T-cell (primary cell): ENCODE measurements around the gene HES5. TPM values are rescaled to one million over a fixed set of nuclear protein-coding genes. Genes with fewer than 3 reads are reported as not detected.

Source experiments
- ATAC-seq, 4 experiments: fragments of 200-7000 bp in 3 of 4; fragments of 150-1000 bp in 1 of 4; cut with Tn5 transposase; replicated peaks in 1 of 4; 1 replicate in 3 of 4; 2 replicates in 1 of 4; pipeline ENCODE4 v1.10.0; 2021; ENCODE audit warnings: moderate library complexity in 3 of 4, mild to moderate bottlenecking in 2 of 4, moderate number of reproducible peaks in 1 of 4
- CTCF ChIA-PET, 2 donors: fragments of 300-600 bp; sonication (Branson Sonifier 250); formaldehyde crosslinking; loops; one replicate each; lab custom pipeline; 2022; ENCODE audit warnings: antibody characterized with exemption in 2 of 2; lab: Charles Lee
- POLR2A ChIA-PET, 2 donors: fragments of 300-600 bp; sonication (Branson Sonifier 250); formaldehyde crosslinking; loops; one replicate each; lab custom pipeline; 2022; ENCODE audit warnings: antibody characterized with exemption in 2 of 2; lab: Charles Lee
- DNase-seq, 35 experiments: peaks; one replicate each; pipeline versions ENCODE4 v3.0.0 to v3.0.0-alpha.2; 2013 to 2023
- H3K27ac ChIP-seq: one replicate; pipeline ENCODE4 v1.5.1; 2013; ENCODE audit warnings: low read length
- H3K27me3 ChIP-seq, 2 experiments: replicated peaks in 1 of 2; 1 replicate in 1 of 2; 2 replicates in 1 of 2; pipeline versions ENCODE4 v1.6.1 to v1.7.0; 2013; ENCODE audit warnings: low read length in 1 of 2, mixed read lengths in 1 of 2; ENCODE audit not compliant: control insufficient read depth in 2 of 2, insufficient read depth in 2 of 2; ENCODE audit errors: extremely low read depth in 1 of 2
- H3K36me3 ChIP-seq, 2 donors: 1 replicate in 1 of 2; 2 replicates in 1 of 2; pipeline versions ENCODE4 v1.6.1 to v1.7.0; 2013; ENCODE audit warnings: low read length in 1 of 2; ENCODE audit not compliant: control insufficient read depth in 2 of 2, insufficient read depth in 1 of 2; ENCODE audit errors: extremely low read depth in 1 of 2
- H3K4me1 ChIP-seq, 2 experiments: 1 replicate in 1 of 2; 2 replicates in 1 of 2; pipeline versions ENCODE4 v1.6.1 to v1.7.0; 2013; ENCODE audit warnings: low read length in 2 of 2, mixed read lengths in 1 of 2; ENCODE audit not compliant: insufficient read depth in 2 of 2, control insufficient read depth in 1 of 2; ENCODE audit errors: extremely low read depth in 1 of 2
- H3K4me3 ChIP-seq, 2 donors: 1 replicate in 1 of 2; 2 replicates in 1 of 2; pipeline versions ENCODE4 v1.5.1 to v1.7.0; 2013; ENCODE audit warnings: mild to moderate bottlenecking in 2 of 2, low read length in 1 of 2, moderate library complexity in 1 of 2; ENCODE audit not compliant: control insufficient read depth in 1 of 2; ENCODE audit errors: extremely low read depth in 1 of 2
- H3K9me3 ChIP-seq: 2 replicates; pipeline ENCODE4 v1.7.0; 2013
- H3K27ac Mint-ChIP-seq, 2 donors: one replicate each; pipeline ENCODE4 v1.8.0; 2020 to 2021; ENCODE audit warnings: mild to moderate bottlenecking in 2 of 2, mixed read lengths in 2 of 2
- H3K27me3 Mint-ChIP-seq, 2 donors: one replicate each; pipeline ENCODE4 v1.8.0; 2021 to 2022; ENCODE audit warnings: mixed read lengths in 2 of 2
- H3K36me3 Mint-ChIP-seq: one replicate; pipeline ENCODE4 v1.8.0; 2021; ENCODE audit warnings: mixed read lengths
- H3K4me1 Mint-ChIP-seq, 3 donors: one replicate each; pipeline ENCODE4 v1.8.0; 2020 to 2022; ENCODE audit warnings: mixed read lengths in 3 of 3, mild to moderate bottlenecking in 1 of 3
- H3K4me3 Mint-ChIP-seq, 3 donors: one replicate each; pipeline ENCODE4 v1.8.0; 2020 to 2022; ENCODE audit warnings: mild to moderate bottlenecking in 3 of 3, mixed read lengths in 3 of 3, moderate library complexity in 3 of 3
- H3K9me3 Mint-ChIP-seq, 3 donors: one replicate each; pipeline ENCODE4 v1.8.0; 2020 to 2022; ENCODE audit warnings: mixed read lengths in 3 of 3
- WGBS: methylation state at CpG from one replicate; pipeline ENCODE4 v1.1.5; 2013; ENCODE audit warnings: missing lambda C conversion rate; ENCODE audit not compliant: insufficient coverage; 5-methylcytosine and 5-hydroxymethylcytosine counted together
- total RNA-seq, 35 experiments: library from RNA in 6 of 35; stranded (reverse) in 6 of 35; fragments of 120-200 nt in 1 of 35; gene quantifications; one replicate each; pipeline versions ENCODE4 v1.2.1 to v1.2.4 and lab custom pipeline; 2013 to 2026

HES5 gene
- total RNA-seq, 5 donors from 2014 or later (not counting 1 experiment from before 2014, with no cell fraction given), result not detected

- no peak overlapping the region for H3K27ac ChIP-seq
- Mint-ChIP-seq H3K27ac (no peak overlapping the region), H3K4me3 (no peak overlapping the region), H3K27me3 (no peaks in the 10 kb centered on the region), H3K36me3 (peaks cover 4% of the 10 kb centered on the region), H3K9me3 (no peaks in the 10 kb centered on the region), H3K4me1 (peaks cover 0 to 6% (median 4%) of the 10 kb centered on the region in 3 donors)
- H3K9me3 ChIP-seq, result no peaks in the 10 kb centered on the region
- H3K4me3 ChIP-seq, result no peak overlapping the region
- CTCF ChIA-PET, result no interaction called here
- peak in 1 of 4 experiments; percentile 10 for ATAC-seq
- DNase-seq, result no peak
- no peaks in the 10 kb centered on the region for H3K27me3 ChIP-seq
- POLR2A ChIA-PET, result no interaction called here
- 89% methylated on average over 7 of the region's 12 CpGs for WGBS
- peaks cover 0 to 8% of the 10 kb centered on the region in 2 experiments for H3K4me1 ChIP-seq
- H3K36me3 ChIP-seq, result no peaks in the 10 kb centered on the region
Observed at GRCh38 chr1:2480986-2481364, 49.1 kb downstream of the HES5 start.

- peaks cover 0 to 8% of the 10 kb centered on the region in 2 experiments for H3K4me1 ChIP-seq
- no peaks in the 10 kb centered on the region for H3K9me3 ChIP-seq
- H3K4me3 Mint-ChIP-seq, result no peak overlapping the region
- WGBS, result 81% methylated on average over 18 of the region's 18 CpGs
- ATAC-seq (no peak), DNase-seq (no peak)
- H3K27ac Mint-ChIP-seq, result no peak overlapping the region
- no peaks in the 10 kb centered on the region for H3K27me3 Mint-ChIP-seq
- POLR2A ChIA-PET, result no interaction called here
- peaks cover 4% of the 10 kb centered on the region for H3K36me3 Mint-ChIP-seq
- no peaks in the 10 kb centered on the region for H3K9me3 Mint-ChIP-seq
- H3K27me3 ChIP-seq, result no peaks in the 10 kb centered on the region
- CTCF ChIA-PET, result no interaction called here
- H3K4me3 ChIP-seq, result no peak overlapping the region
- H3K4me1 Mint-ChIP-seq, result peaks cover 0 to 6% (median 4%) of the 10 kb centered on the region in 3 donors
- no peaks in the 10 kb centered on the region for H3K36me3 ChIP-seq
- H3K27ac ChIP-seq, result no peak overlapping the region
Observed at GRCh38 chr1:2480236-2480985, 49.7 kb downstream of the HES5 start.

- Mint-ChIP-seq H3K4me3 (no peak overlapping the region), H3K9me3 (no peaks in the 10 kb centered on the region)
- POLR2A ChIA-PET, result no interaction called here
Observed at GRCh38 chr1:2479618-2480017, 50.4 kb downstream of the HES5 start.

GRCh38 chr1:2479186-2479585, 50.9 kb downstream of the HES5 start:
- Mint-ChIP-seq H3K4me3 (no peak overlapping the region), H3K9me3 (no peaks in the 10 kb centered on the region), H3K27ac (no peak overlapping the region), H3K36me3 (peaks cover 3% of the 10 kb centered on the region), H3K27me3 (no peaks in the 10 kb centered on the region), H3K4me1 (peaks cover 0 to 4% (median 3%) of the 10 kb centered on the region in 3 donors)
- H3K27me3 ChIP-seq, result no peaks in the 10 kb centered on the region
- 78% methylated on average over 19 of the region's 20 CpGs for WGBS
- POLR2A ChIA-PET, result no interaction called here
- H3K9me3 ChIP-seq, result no peaks in the 10 kb centered on the region
- no peak for ATAC-seq
- CTCF ChIA-PET, result no interaction called here
- H3K36me3 ChIP-seq, result no peaks in the 10 kb centered on the region
- peaks cover 0 to 3% of the 10 kb centered on the region in 2 experiments for H3K4me1 ChIP-seq
- H3K27ac ChIP-seq, result no peak overlapping the region
- H3K4me3 ChIP-seq, result no peak overlapping the region
- DNase-seq, result no peak

More at GRCh38 chr1:2479618-2480017, 50.4 kb downstream of the HES5 start:
- no peaks in the 10 kb centered on the region for H3K9me3 ChIP-seq
- H3K4me1 ChIP-seq, result peaks cover 0 to 7% of the 10 kb centered on the region in 2 experiments
- DNase-seq (no peak), ATAC-seq (no peak)
- WGBS, result 93% methylated on average over 27 of the region's 28 CpGs
- H3K27ac ChIP-seq, result no peak overlapping the region
- H3K27me3 ChIP-seq, result no peaks in the 10 kb centered on the region
- Mint-ChIP-seq H3K36me3 (peaks cover 4% of the 10 kb centered on the region), H3K27ac (no peak overlapping the region), H3K4me1 (peaks cover 0 to 6% (median 4%) of the 10 kb centered on the region in 3 donors), H3K27me3 (no peaks in the 10 kb centered on the region)
- no peak overlapping the region for H3K4me3 ChIP-seq
- CTCF ChIA-PET, result no interaction called here
- no peaks in the 10 kb centered on the region for H3K36me3 ChIP-seq

Other genes with a start within 250 kb of the HES5 start
- gene MORN1, start 138.7 kb downstream of the HES5 start, total RNA-seq, result 10 to 100 TPM in 3 of 5 donors, 1 to 10 TPM in 2; 8.2 to 17.5 (median 13.2) TPM
- 100 to 1,000 TPM in 3 of 5 donors, 10 to 100 TPM in 2; 84.3 to 129 (median 125) TPM for gene RER1, start 138.4 kb downstream of the HES5 start, total RNA-seq
- gene PEX10, start 117.7 kb downstream of the HES5 start, total RNA-seq, result 10 to 100 TPM; 11.7 to 13.2 (median 12.2) TPM
- gene PLCH2, start 54.0 kb downstream of the HES5 start, total RNA-seq, result 10 to 100 TPM; 20.2 to 59.1 (median 27.9) TPM
- 100 to 1,000 TPM in 3 of 5 donors, 10 to 100 TPM in 2; 51.0 to 128 (median 119) TPM for gene PANK4, start 3.7 kb downstream of the HES5 start, total RNA-seq
- 100 to 1,000 TPM; 163 to 214 (median 211) TPM for gene TNFRSF14, start 26.1 kb upstream of the HES5 start, total RNA-seq
- 10 to 100 TPM; 17.3 to 37.6 (median 35.3) TPM for gene PRXL2B, start 56.5 kb upstream of the HES5 start, total RNA-seq
- 1 to 10 TPM in 3 of 5 donors, under 1 TPM in 2; 0.72 to 3.3 (median 1.0) TPM for gene MMEL1, start 102.8 kb upstream of the HES5 start, total RNA-seq